GM23248 (cell line): ENCODE measurements around the gene WDR4.

ENCODE experiments used
- EZH2 ChIP-seq: fragments of 200-600 bp; sonication (generic); IDR thresholded peaks from 2 replicates; pipeline ENCODE4 v1.6.1; 2018; ENCODE audit warnings: antibody characterized with exemption, mild to moderate bottlenecking; ENCODE audit not compliant: insufficient read depth, poor library complexity, severe bottlenecking
- EZH2phosphoT487 ChIP-seq: fragments of 200-600 bp; sonication (generic); IDR thresholded peaks from 2 replicates; pipeline ENCODE4 v1.6.1; 2018; ENCODE audit warnings: antibody characterized with exemption, moderate library complexity, mild to moderate bottlenecking, low read depth; ENCODE audit not compliant: insufficient read depth

GRCh38 chr21:42846221-42846620 lies 33.1 kb downstream of the WDR4 start:
- TF ChIP-seq EZH2phosphoT487 (no peak), EZH2 (no peak)
